ENCODE results near the gene LRFN5. TPM values are rescaled to one million over a fixed set of nuclear protein-coding genes. Genes with fewer than 3 reads are reported as not detected.
"Not testable (repeated sequence)": the region's sequence is repeated elsewhere in the genome, so short reads cannot be mapped to it uniquely, and the experiment has no call there.

Gene LRFN5
- total RNA-seq, 1 donor from 2014 or later: 2.8 TPM

GRCh38 chr14:41899416-41899815 lies 292.7 kb downstream of the LRFN5 start:
- DNase-seq (ENCODE audit: low spot score): no peak

GRCh38 chr14:41900644-41901043 lies 294.0 kb downstream of the LRFN5 start:
- DNase-seq (ENCODE audit: low spot score): no peak

GRCh38 chr14:41901089-41901488 lies 294.4 kb downstream of the LRFN5 start:
- no peak for DNase-seq (ENCODE audit: low spot score)

GRCh38 chr14:41905394-41905964 lies 298.8 kb downstream of the LRFN5 start:
- DNase-seq (ENCODE audit: low spot score): no peak

- DNase-seq (ENCODE audit: low spot score): not testable (repeated sequence)
Observed at GRCh38 chr14:41911155-41911554, 304.5 kb downstream of the LRFN5 start.

GRCh38 chr14:41913398-41913797 lies 306.7 kb downstream of the LRFN5 start:
- DNase-seq (ENCODE audit: low spot score): no peak

GRCh38 chr14:41915732-41916131 lies 309.1 kb downstream of the LRFN5 start:
- DNase-seq (ENCODE audit: low spot score): no peak

- no peak for DNase-seq (ENCODE audit: low spot score)
Observed at GRCh38 chr14:41916313-41916712, 309.6 kb downstream of the LRFN5 start.

- DNase-seq (ENCODE audit: low spot score): no peak
Observed at GRCh38 chr14:41925409-41925808, 318.7 kb downstream of the LRFN5 start.

- no peak for DNase-seq (ENCODE audit: low spot score)
Observed at GRCh38 chr14:41950428-41951151, 343.9 kb downstream of the LRFN5 start.
